ENCODE results near the gene PRR20G. TPM values are rescaled to one million over a fixed set of nuclear protein-coding genes. Genes with fewer than 3 reads are reported as not detected.

The PRR20G gene
- total and polyA plus RNA-seq, 2 experiments from 2014 or later: 0.39 TPM; not detected in 1

DNA sequence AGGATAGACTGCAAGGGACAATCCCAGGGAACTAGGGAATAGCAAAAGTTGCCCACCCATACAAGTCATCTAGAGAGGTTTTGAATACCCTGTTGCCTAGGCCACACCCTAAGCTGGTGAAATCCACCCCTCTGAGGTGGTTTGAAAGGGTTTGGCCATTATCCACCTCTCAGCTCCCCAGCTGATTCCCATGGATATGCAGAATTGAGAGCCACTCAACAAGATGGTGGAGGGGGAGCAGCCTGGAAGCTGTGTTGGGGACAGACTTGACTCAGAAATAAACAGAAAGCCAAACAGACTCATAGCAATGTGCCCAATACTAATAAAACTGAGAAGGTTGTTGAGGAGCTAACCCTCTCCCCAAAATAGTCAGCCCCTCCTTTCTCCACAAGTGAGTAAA, 10.9 kb downstream of the PRR20G start:
- Histone ChIP-seq H3K79me2 (replicated peaks; ENCODE audit: insufficient read depth) (no peaks in the 10 kb centered on the region), H4K20me1 (replicated peaks; ENCODE audit: insufficient read depth) (no peaks in the 10 kb centered on the region), H3F3A (replicated peaks; ENCODE audit: low read depth) (no peaks in the 10 kb centered on the region), H3K36me3 (ENCODE audit: insufficient read depth) (no peaks in the 10 kb centered on the region), H3K27me3 (ENCODE audit: insufficient read depth) (no peaks in the 10 kb centered on the region), H2AFZ (no peak overlapping the region), H3K9me2 (ENCODE audit: insufficient read depth) (no peaks in the 10 kb centered on the region), H3K27ac (ENCODE audit: low read depth) (no peak overlapping the region), H3K4me1 (ENCODE audit: insufficient read depth) (no peaks in the 10 kb centered on the region), H3K4me3 (no peak overlapping the region), H3K4me2 (no peak overlapping the region)
- peaks cover 61% of the 10 kb centered on the region for H3K9me3 Mint-ChIP-seq
- no peak for DNase-seq (ENCODE audit: low spot score)
- no peak overlapping the region for H3K4me3 Mint-ChIP-seq
- peaks cover 18% of the 10 kb centered on the region; the same call in 2 of the 3 replicates for H3K36me3 Mint-ChIP-seq (ENCODE audit: low read depth)
- no peak for ATAC-seq
- TF ChIP-seq EZH2phosphoT487 (IDR thresholded peaks at IDR 0.05; ENCODE audit: unreplicated experiment): no peak
- TF ChIP-seq, protein P1, sequence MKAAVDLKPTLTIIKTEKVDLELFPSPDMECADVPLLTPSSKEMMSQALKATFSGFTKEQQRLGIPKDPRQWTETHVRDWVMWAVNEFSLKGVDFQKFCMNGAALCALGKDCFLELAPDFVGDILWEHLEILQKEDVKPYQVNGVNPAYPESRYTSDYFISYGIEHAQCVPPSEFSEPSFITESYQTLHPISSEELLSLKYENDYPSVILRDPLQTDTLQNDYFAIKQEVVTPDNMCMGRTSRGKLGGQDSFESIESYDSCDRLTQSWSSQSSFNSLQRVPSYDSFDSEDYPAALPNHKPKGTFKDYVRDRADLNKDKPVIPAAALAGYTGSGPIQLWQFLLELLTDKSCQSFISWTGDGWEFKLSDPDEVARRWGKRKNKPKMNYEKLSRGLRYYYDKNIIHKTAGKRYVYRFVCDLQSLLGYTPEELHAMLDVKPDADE (IDR thresholded peaks at IDR 0.05): no peak
- H3K4me1 Mint-ChIP-seq: no peaks in the 10 kb centered on the region; the same call in 2 of the 3 replicates
- H3K27me3 Mint-ChIP-seq (ENCODE audit: insufficient read depth, low read depth, poor library complexity): peaks cover 1% of the 10 kb centered on the region
- no peak overlapping the region for H3K27ac Mint-ChIP-seq

GRCh38 chr3:127276396-127276795, 11.4 kb downstream of the PRR20G start:
- ATAC-seq (no peak), DNase-seq (ENCODE audit: low spot score) (no peak)
- Mint-ChIP-seq H3K27me3 (ENCODE audit: insufficient read depth, low read depth, poor library complexity) (peaks cover 1% of the 10 kb centered on the region), H3K27ac (no peak overlapping the region), H3K36me3 (ENCODE audit: low read depth) (peaks cover 18% of the 10 kb centered on the region; the same call in 2 of the 3 replicates), H3K4me1 (no peaks in the 10 kb centered on the region; the same call in 2 of the 3 replicates), H3K4me3 (no peak overlapping the region), H3K9me3 (peaks cover 62% of the 10 kb centered on the region)
- H4K20me1 ChIP-seq (replicated peaks; ENCODE audit: insufficient read depth): no peaks in the 10 kb centered on the region
- no peaks in the 10 kb centered on the region for H3K79me2 ChIP-seq (replicated peaks; ENCODE audit: insufficient read depth)
- no peaks in the 10 kb centered on the region for H3K36me3 ChIP-seq (ENCODE audit: insufficient read depth)
- no peak overlapping the region for H3K4me2 ChIP-seq
- no peaks in the 10 kb centered on the region for H3K9me2 ChIP-seq (ENCODE audit: insufficient read depth)
- H3K4me1 ChIP-seq (ENCODE audit: insufficient read depth): no peaks in the 10 kb centered on the region
- no peaks in the 10 kb centered on the region for H3F3A ChIP-seq (replicated peaks; ENCODE audit: low read depth)
- no peak overlapping the region for H3K4me3 ChIP-seq
- H2AFZ ChIP-seq: no peak overlapping the region
- no peaks in the 10 kb centered on the region for H3K27me3 ChIP-seq (ENCODE audit: insufficient read depth)
- H3K27ac ChIP-seq (ENCODE audit: low read depth): no peak overlapping the region
- TF ChIP-seq, protein P1 (IDR thresholded peaks at IDR 0.05): no peak
- TF ChIP-seq JUNB (IDR thresholded peaks at IDR 0.05; ENCODE audit: unreplicated experiment): no peak
- no peak for TF ChIP-seq EZH2 (IDR thresholded peaks at IDR 0.05; ENCODE audit: low read depth, unreplicated experiment)
- TF ChIP-seq, protein P2, sequence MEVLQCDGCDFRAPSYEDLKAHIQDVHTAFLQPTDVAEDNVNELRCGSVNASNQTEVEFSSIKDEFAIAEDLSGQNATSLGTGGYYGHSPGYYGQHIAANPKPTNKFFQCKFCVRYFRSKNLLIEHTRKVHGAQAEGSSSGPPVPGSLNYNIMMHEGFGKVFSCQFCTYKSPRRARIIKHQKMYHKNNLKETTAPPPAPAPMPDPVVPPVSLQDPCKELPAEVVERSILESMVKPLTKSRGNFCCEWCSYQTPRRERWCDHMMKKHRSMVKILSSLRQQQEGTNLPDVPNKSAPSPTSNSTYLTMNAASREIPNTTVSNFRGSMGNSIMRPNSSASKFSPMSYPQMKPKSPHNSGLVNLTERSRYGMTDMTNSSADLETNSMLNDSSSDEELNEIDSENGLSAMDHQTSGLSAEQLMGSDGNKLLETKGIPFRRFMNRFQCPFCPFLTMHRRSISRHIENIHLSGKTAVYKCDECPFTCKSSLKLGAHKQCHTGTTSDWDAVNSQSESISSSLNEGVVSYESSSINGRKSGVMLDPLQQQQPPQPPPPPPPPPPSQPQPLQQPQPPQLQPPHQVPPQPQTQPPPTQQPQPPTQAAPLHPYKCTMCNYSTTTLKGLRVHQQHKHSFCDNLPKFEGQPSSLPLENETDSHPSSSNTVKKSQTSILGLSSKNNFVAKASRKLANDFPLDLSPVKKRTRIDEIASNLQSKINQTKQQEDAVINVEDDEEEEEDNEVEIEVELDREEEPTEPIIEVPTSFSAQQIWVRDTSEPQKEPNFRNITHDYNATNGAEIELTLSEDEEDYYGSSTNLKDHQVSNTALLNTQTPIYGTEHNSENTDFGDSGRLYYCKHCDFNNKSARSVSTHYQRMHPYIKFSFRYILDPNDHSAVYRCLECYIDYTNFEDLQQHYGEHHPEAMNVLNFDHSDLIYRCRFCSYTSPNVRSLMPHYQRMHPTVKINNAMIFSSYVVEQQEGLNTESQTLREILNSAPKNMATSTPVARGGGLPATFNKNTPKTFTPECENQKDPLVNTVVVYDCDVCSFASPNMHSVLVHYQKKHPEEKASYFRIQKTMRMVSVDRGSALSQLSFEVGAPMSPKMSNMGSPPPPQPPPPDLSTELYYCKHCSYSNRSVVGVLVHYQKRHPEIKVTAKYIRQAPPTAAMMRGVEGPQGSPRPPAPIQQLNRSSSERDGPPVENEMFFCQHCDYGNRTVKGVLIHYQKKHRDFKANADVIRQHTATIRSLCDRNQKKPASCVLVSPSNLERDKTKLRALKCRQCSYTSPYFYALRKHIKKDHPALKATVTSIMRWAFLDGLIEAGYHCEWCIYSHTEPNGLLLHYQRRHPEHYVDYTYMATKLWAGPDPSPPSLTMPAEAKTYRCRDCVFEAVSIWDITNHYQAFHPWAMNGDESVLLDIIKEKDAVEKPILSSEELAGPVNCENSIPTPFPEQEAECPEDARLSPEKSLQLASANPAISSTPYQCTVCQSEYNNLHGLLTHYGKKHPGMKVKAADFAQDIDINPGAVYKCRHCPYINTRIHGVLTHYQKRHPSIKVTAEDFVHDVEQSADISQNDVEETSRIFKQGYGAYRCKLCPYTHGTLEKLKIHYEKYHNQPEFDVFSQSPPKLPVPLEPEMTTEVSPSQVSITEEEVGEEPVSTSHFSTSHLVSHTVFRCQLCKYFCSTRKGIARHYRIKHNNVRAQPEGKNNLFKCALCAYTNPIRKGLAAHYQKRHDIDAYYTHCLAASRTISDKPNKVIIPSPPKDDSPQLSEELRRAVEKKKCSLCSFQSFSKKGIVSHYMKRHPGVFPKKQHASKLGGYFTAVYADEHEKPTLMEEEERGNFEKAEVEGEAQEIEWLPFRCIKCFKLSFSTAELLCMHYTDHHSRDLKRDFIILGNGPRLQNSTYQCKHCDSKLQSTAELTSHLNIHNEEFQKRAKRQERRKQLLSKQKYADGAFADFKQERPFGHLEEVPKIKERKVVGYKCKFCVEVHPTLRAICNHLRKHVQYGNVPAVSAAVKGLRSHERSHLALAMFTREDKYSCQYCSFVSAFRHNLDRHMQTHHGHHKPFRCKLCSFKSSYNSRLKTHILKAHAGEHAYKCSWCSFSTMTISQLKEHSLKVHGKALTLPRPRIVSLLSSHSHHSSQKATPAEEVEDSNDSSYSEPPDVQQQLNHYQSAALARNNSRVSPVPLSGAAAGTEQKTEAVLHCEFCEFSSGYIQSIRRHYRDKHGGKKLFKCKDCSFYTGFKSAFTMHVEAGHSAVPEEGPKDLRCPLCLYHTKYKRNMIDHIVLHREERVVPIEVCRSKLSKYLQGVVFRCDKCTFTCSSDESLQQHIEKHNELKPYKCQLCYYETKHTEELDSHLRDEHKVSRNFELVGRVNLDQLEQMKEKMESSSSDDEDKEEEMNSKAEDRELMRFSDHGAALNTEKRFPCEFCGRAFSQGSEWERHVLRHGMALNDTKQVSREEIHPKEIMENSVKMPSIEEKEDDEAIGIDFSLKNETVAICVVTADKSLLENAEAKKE (CRISPR knock-in tag; IDR thresholded peaks at IDR 0.05): no peak
- TF ChIP-seq EZH2phosphoT487 (IDR thresholded peaks at IDR 0.05; ENCODE audit: unreplicated experiment): no peak
- no peak for TF ChIP-seq NANOG (IDR thresholded peaks at IDR 0.05; ENCODE audit: borderline replicate concordance)
- TF ChIP-seq ZNF114 (CRISPR knock-in tag; IDR thresholded peaks at IDR 0.05): no peak
- TF ChIP-seq, protein P3, sequence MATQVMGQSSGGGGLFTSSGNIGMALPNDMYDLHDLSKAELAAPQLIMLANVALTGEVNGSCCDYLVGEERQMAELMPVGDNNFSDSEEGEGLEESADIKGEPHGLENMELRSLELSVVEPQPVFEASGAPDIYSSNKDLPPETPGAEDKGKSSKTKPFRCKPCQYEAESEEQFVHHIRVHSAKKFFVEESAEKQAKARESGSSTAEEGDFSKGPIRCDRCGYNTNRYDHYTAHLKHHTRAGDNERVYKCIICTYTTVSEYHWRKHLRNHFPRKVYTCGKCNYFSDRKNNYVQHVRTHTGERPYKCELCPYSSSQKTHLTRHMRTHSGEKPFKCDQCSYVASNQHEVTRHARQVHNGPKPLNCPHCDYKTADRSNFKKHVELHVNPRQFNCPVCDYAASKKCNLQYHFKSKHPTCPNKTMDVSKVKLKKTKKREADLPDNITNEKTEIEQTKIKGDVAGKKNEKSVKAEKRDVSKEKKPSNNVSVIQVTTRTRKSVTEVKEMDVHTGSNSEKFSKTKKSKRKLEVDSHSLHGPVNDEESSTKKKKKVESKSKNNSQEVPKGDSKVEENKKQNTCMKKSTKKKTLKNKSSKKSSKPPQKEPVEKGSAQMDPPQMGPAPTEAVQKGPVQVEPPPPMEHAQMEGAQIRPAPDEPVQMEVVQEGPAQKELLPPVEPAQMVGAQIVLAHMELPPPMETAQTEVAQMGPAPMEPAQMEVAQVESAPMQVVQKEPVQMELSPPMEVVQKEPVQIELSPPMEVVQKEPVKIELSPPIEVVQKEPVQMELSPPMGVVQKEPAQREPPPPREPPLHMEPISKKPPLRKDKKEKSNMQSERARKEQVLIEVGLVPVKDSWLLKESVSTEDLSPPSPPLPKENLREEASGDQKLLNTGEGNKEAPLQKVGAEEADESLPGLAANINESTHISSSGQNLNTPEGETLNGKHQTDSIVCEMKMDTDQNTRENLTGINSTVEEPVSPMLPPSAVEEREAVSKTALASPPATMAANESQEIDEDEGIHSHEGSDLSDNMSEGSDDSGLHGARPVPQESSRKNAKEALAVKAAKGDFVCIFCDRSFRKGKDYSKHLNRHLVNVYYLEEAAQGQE (IDR thresholded peaks at IDR 0.05; ENCODE audit: unreplicated experiment): no peak
- TF ChIP-seq STAT1 (IDR thresholded peaks at IDR 0.05; ENCODE audit: unreplicated experiment): no peak
- no peak for TF ChIP-seq POLR2AphosphoS5 (IDR thresholded peaks at IDR 0.05; ENCODE audit: low read depth)

All from GM23338 (cell line).